Activated naive CD4-positive, alpha-beta T cell treated with anti-CD3 and anti-CD28 coated beads for 36 hours (primary cell): ENCODE data around the gene C1QTNF12. TPM values are rescaled to one million over a fixed set of nuclear protein-coding genes. Genes with fewer than 3 reads are reported as not detected.

ENCODE experiments used
- CTCF ChIA-PET: fragments of 350-600 bp; sonication (Branson Sonifier 250); formaldehyde crosslinking; loops from one replicate; lab custom pipeline; 2021; ENCODE audit warnings: antibody characterized with exemption; lab: Charles Lee
- DNase-seq: peaks from one replicate; pipeline ENCODE4 v3.0.0-alpha.2; 2020
- H3K27ac Mint-ChIP-seq: one replicate; pipeline ENCODE4 v1.8.0; 2021; ENCODE audit warnings: mild to moderate bottlenecking, mixed read lengths
- H3K27me3 Mint-ChIP-seq: one replicate; pipeline ENCODE4 v1.8.0; 2021; ENCODE audit warnings: low read depth, mixed read lengths
- H3K36me3 Mint-ChIP-seq: one replicate; pipeline ENCODE4 v1.8.0; 2021; ENCODE audit warnings: low read depth, mixed read lengths
- H3K4me1 Mint-ChIP-seq: one replicate; pipeline ENCODE4 v1.8.0; 2021; ENCODE audit warnings: low read depth, mixed read lengths
- H3K4me3 Mint-ChIP-seq: one replicate; pipeline ENCODE4 v1.8.0; 2021; ENCODE audit warnings: mild to moderate bottlenecking, moderate library complexity, mixed read lengths
- H3K9me3 Mint-ChIP-seq: one replicate; pipeline ENCODE4 v1.8.0; 2021; ENCODE audit warnings: mixed read lengths
- intact Hi-C: fragments of 100-400 bp; cut with micrococcal nuclease; formaldehyde crosslinking; loops from one replicate; pipeline ENCODE4 v1.15.1; 2023
- total RNA-seq, 2 experiments: library from RNA; stranded (reverse); gene quantifications; one replicate each; pipeline ENCODE4 v1.2.3, GENCODE V29; 2021

Gene C1QTNF12
- total RNA-seq = 1 to 10 TPM; 6.0 to 7.8 TPM

- DNase-seq = no peak
- Mint-ChIP-seq H3K27ac (no peak within 1 kb of the TSS), H3K4me3 (no peak within 1 kb of the TSS), H3K9me3 (no peaks in the 10 kb centered on the region), H3K27me3 (peaks cover 2% of the 10 kb centered on the region), H3K36me3 (peaks cover 2% of the 10 kb centered on the region), H3K4me1 (peaks cover 17% of the 10 kb centered on the region)
- CTCF ChIA-PET = no interaction called here
- intact Hi-C loops = no loop called here
Measured at GRCh38 chr1:1246577-1247340, at the start of gene C1QTNF12. Gene C1QTNF12 (minus strand): TSS chr1:1246722. CDS start chr1:1246690, 32 bp downstream.

- no peaks in the 10 kb centered on the region for H3K27me3 Mint-ChIP-seq
- CTCF ChIA-PET = interaction anchor here (0.5 kb wide), 1 partner anchor 311 kb away, joined by 3 read pairs; no protein-coding TSS in a partner anchor
Measured at GRCh38 chr1:1295154-1295923, 48.8 kb upstream of the C1QTNF12 start.

GRCh38 chr1:1294250-1294890 lies 47.8 kb upstream of the C1QTNF12 start:
- Mint-ChIP-seq H3K36me3 (no peaks in the 10 kb centered on the region), H3K27me3 (no peaks in the 10 kb centered on the region), H3K9me3 (no peaks in the 10 kb centered on the region), H3K27ac (no peak overlapping the region), H3K4me3 (no peak overlapping the region), H3K4me1 (no peaks in the 10 kb centered on the region)
- CTCF ChIA-PET = no interaction called here
- DNase-seq = no peak
- intact Hi-C loops = loop anchor here (5.0 kb wide), 1 partner anchor 312 kb away; the partner anchor contains the start of gene PERM1

More at GRCh38 chr1:1295154-1295923, 48.8 kb upstream of the C1QTNF12 start:
- Mint-ChIP-seq H3K4me1 (no peaks in the 10 kb centered on the region), H3K9me3 (no peaks in the 10 kb centered on the region), H3K4me3 (no peak overlapping the region), H3K36me3 (no peaks in the 10 kb centered on the region), H3K27ac (no peak overlapping the region)
- intact Hi-C loops = no loop called here
- no peak for DNase-seq

- no peaks in the 10 kb centered on the region for H3K4me1 Mint-ChIP-seq
- no peaks in the 10 kb centered on the region for H3K27me3 Mint-ChIP-seq
- no peaks in the 10 kb centered on the region for H3K9me3 Mint-ChIP-seq
- H3K36me3 Mint-ChIP-seq = no peaks in the 10 kb centered on the region
- CTCF ChIA-PET = no interaction called here
- no peak for DNase-seq
- intact Hi-C loops = loop anchor here (2.0 to 5.0 kb wide), 2 partner anchors 171 to 311 kb away; partner anchors contain the start of gene PERM1
- no peak overlapping the region for H3K4me3 Mint-ChIP-seq
- H3K27ac Mint-ChIP-seq = no peak overlapping the region
Measured at GRCh38 chr1:1293263-1294249, 47.0 kb upstream of the C1QTNF12 start.

GRCh38 chr1:1292851-1293250 lies 46.3 kb upstream of the C1QTNF12 start:
- Mint-ChIP-seq H3K9me3 (no peaks in the 10 kb centered on the region), H3K4me1 (no peaks in the 10 kb centered on the region), H3K27me3 (no peaks in the 10 kb centered on the region), H3K27ac (no peak overlapping the region), H3K36me3 (no peaks in the 10 kb centered on the region), H3K4me3 (no peak overlapping the region)
- no peak for DNase-seq
- CTCF ChIA-PET = interaction anchor here (3.2 kb wide), 1 partner anchor 170 kb away, joined by 34 read pairs; no protein-coding TSS in a partner anchor
- intact Hi-C loops = loop anchor here (2.0 to 5.0 kb wide), 2 partner anchors 170 to 311 kb away; partner anchors contain the start of gene PERM1

- Mint-ChIP-seq H3K36me3 (no peaks in the 10 kb centered on the region), H3K4me1 (no peaks in the 10 kb centered on the region), H3K4me3 (no peak overlapping the region), H3K27ac (no peak overlapping the region), H3K27me3 (no peaks in the 10 kb centered on the region), H3K9me3 (no peaks in the 10 kb centered on the region)
- DNase-seq = no peak
- CTCF ChIA-PET = interaction anchor here (0.6 to 3.2 kb wide), 4 partner anchors 31 to 175 kb away, joined by 3 to 34 read pairs (median 5); no protein-coding TSS in a partner anchor
- intact Hi-C loops = loop anchor here (2.0 to 5.0 kb wide), 2 partner anchors 170 to 310 kb away; partner anchors contain the start of gene PERM1
Measured at GRCh38 chr1:1292442-1292779, 45.9 kb upstream of the C1QTNF12 start.

- intact Hi-C loops = loop anchor here (2.0 to 5.0 kb wide), 2 partner anchors 169 to 309 kb away; partner anchors contain the start of gene PERM1
- no peaks in the 10 kb centered on the region for H3K36me3 Mint-ChIP-seq
- H3K27me3 Mint-ChIP-seq = no peaks in the 10 kb centered on the region
- no peak overlapping the region for H3K27ac Mint-ChIP-seq
- H3K4me1 Mint-ChIP-seq = no peaks in the 10 kb centered on the region
- no peaks in the 10 kb centered on the region for H3K9me3 Mint-ChIP-seq
- peak; percentile 73 for DNase-seq
- no peak overlapping the region for H3K4me3 Mint-ChIP-seq
- CTCF ChIA-PET = interaction anchor here (0.6 to 3.2 kb wide), 8 partner anchors 10 to 308 kb away, joined by 3 to 34 read pairs (median 3); no protein-coding TSS in a partner anchor
Measured at GRCh38 chr1:1291548-1292441, 45.3 kb upstream of the C1QTNF12 start.

- H3K27me3 Mint-ChIP-seq = no peaks in the 10 kb centered on the region
- CTCF ChIA-PET = interaction anchor here (0.7 to 3.2 kb wide), 7 partner anchors 9 to 307 kb away, joined by 3 to 34 read pairs (median 3); no protein-coding TSS in a partner anchor
- H3K9me3 Mint-ChIP-seq = no peaks in the 10 kb centered on the region
- intact Hi-C loops = loop anchor here (5.0 kb wide), 1 partner anchor 309 kb away; the partner anchor contains the start of gene PERM1
- H3K27ac Mint-ChIP-seq = no peak overlapping the region
- H3K4me1 Mint-ChIP-seq = no peaks in the 10 kb centered on the region
- H3K4me3 Mint-ChIP-seq = no peak overlapping the region
- no peak for DNase-seq
- no peaks in the 10 kb centered on the region for H3K36me3 Mint-ChIP-seq
Measured at GRCh38 chr1:1291023-1291528, 44.6 kb upstream of the C1QTNF12 start.

- no peaks in the 10 kb centered on the region for H3K4me1 Mint-ChIP-seq
- H3K4me3 Mint-ChIP-seq = no peak overlapping the region
- H3K36me3 Mint-ChIP-seq = no peaks in the 10 kb centered on the region
- CTCF ChIA-PET = interaction anchor here (3.2 kb wide), 1 partner anchor 168 kb away, joined by 34 read pairs; no protein-coding TSS in a partner anchor
- no peaks in the 10 kb centered on the region for H3K9me3 Mint-ChIP-seq
- no peak overlapping the region for H3K27ac Mint-ChIP-seq
- H3K27me3 Mint-ChIP-seq = no peaks in the 10 kb centered on the region
- DNase-seq = peak; percentile 65
- intact Hi-C loops = loop anchor here (5.0 kb wide), 1 partner anchor 308 kb away; the partner anchor contains the start of gene PERM1
Measured at GRCh38 chr1:1290238-1290731, 43.8 kb upstream of the C1QTNF12 start.
